ENCODE data around the gene D2HGDH.

DNA sequence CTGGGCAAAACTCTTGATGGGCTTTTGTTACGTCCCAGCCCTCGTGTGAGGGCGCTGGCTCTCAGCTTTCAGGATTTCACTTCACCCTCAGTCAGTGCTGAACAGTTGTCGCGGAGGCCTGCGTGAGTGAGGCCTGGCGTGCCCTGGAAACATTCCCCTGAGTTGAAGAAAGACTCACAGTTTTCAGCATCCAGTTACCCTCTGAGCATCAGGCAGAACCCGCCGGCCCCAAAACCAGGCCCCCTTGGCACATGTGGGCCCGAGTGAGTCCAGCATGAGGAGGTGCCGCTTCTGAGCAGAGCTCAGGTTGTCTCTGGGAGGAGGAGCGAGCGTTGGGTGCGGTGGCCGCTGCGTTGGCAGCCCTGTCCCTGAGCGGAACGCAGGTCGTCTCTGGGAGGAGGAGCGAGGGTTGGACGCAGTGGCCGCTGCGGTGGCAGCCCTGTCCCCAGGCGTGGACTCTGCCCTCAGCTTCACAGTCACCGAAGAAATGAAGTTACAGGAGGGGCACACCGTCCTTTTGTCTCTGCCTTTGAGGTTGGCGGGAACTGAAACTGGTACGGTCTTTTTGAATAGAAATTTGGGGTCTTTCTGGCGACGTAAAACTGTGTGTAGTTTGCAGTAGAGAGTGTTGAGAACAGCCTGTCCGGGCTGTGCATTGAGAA, 74.4 kb downstream of the D2HGDH start, which contains the start of gene NEU4:
- TF ChIP-seq, protein P1, sequence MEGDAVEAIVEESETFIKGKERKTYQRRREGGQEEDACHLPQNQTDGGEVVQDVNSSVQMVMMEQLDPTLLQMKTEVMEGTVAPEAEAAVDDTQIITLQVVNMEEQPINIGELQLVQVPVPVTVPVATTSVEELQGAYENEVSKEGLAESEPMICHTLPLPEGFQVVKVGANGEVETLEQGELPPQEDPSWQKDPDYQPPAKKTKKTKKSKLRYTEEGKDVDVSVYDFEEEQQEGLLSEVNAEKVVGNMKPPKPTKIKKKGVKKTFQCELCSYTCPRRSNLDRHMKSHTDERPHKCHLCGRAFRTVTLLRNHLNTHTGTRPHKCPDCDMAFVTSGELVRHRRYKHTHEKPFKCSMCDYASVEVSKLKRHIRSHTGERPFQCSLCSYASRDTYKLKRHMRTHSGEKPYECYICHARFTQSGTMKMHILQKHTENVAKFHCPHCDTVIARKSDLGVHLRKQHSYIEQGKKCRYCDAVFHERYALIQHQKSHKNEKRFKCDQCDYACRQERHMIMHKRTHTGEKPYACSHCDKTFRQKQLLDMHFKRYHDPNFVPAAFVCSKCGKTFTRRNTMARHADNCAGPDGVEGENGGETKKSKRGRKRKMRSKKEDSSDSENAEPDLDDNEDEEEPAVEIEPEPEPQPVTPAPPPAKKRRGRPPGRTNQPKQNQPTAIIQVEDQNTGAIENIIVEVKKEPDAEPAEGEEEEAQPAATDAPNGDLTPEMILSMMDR (IDR thresholded peaks at IDR 0.05): no peak
- TF ChIP-seq POLR2A (IDR thresholded peaks at IDR 0.05): no peak

Measured in thyroid gland (tissue), 4 donors.